ENCODE data around the gene KCTD1. TPM values are rescaled to one million over a fixed set of nuclear protein-coding genes. Genes with fewer than 3 reads are reported as not detected.

KCTD1 gene
- total and polyA plus RNA-seq, 2 donors (not counting 1 experiment from before 2014, with no cell fraction given), result 2.3 to 5.0 TPM

DNA sequence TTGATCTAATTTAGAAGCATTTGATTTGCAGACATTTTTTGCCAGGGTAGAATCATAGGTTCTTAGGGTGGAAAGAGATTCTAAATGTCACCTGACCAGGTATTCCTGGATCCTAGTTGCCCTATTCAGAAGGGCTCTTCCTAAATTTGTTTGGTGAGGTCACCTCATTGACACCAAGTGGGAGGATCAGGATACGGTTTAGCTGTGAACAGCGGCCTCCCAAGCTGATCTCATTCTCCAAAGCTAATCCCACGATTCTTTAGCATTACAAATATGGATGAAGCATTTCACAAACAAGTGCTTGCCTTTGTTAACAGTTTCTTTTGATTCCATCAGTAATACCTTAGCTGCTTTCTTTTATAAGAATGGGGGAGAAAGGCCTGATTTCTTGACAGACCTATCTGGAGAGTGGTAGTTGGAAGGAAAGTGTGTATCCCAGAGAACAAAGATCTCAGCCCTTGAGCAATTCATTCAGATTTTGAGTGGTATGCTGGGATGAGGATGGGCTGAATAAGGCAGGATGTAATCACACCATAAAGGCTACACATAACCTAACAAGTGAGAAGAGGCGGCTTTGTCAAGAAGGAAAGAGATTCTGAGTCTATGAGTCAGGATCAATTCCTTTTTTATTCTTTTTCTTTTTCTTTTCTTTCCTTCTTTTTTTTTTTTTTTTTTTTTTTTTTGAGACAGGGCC, 16.6 kb downstream of the KCTD1 start:
- H3K9me3 Mint-ChIP-seq (ENCODE audit: insufficient read depth), result no peaks in the 10 kb centered on the region
- H4K20me1 ChIP-seq (ENCODE audit: control insufficient read depth, insufficient read depth, low read length, poor library complexity, severe bottlenecking), result no peaks in the 10 kb centered on the region
- H3K27me3 Mint-ChIP-seq, result no peaks in the 10 kb centered on the region
- CTCF ChIA-PET, result interaction anchor here (0.7 kb wide), 1 partner anchor 17 kb away, joined by 3 read pairs; no protein-coding TSS in a partner anchor
- WGBS (ENCODE audit: insufficient coverage), result 64% methylated on average over 2 of the region's 4 CpGs
- no peaks in the 10 kb centered on the region for H3K4me1 ChIP-seq (ENCODE audit: control insufficient read depth in 2 of 2, insufficient read depth in 2 of 2, low read length in 2 of 2)
- no peak overlapping the region for H3K4me3 ChIP-seq (ENCODE audit: control extremely low read depth in 1 of 5, extremely low read depth in 1 of 5, insufficient read depth in 1 of 5, low read depth in 2 of 5, low read length in 4 of 5)
- no peak overlapping the region for H3K9ac ChIP-seq (ENCODE audit: low read length)
- H2AFZ ChIP-seq (ENCODE audit: insufficient read depth, low read depth, low read length, poor library complexity, severe bottlenecking), result no peak overlapping the region
- H3K27ac ChIP-seq (ENCODE audit: low read length in 2 of 2), result no peak overlapping the region
- H3K4me2 ChIP-seq (replicated peaks; ENCODE audit: low read depth, low read length, poor library complexity, severe bottlenecking), result no peak overlapping the region
- H3K79me2 ChIP-seq (ENCODE audit: control insufficient read depth, insufficient read depth, low read length), result no peaks in the 10 kb centered on the region
- H3K9me3 ChIP-seq (ENCODE audit: control extremely low read depth in 1 of 3, control insufficient read depth in 2 of 3, insufficient read depth in 1 of 3, low read length in 2 of 3), result no peaks in the 10 kb centered on the region
- POLR2A ChIA-PET, result no interaction called here
- intact Hi-C loops (cut with micrococcal nuclease), result no loop called here
- H3K4me1 Mint-ChIP-seq, result no peaks in the 10 kb centered on the region
- H3K4me3 Mint-ChIP-seq, result no peak overlapping the region
- no peak overlapping the region for H3K27ac Mint-ChIP-seq
- DNase-seq (no peak), ATAC-seq (ENCODE audit: low read depth) (no peak)
- TF ChIP-seq, protein P1, sequence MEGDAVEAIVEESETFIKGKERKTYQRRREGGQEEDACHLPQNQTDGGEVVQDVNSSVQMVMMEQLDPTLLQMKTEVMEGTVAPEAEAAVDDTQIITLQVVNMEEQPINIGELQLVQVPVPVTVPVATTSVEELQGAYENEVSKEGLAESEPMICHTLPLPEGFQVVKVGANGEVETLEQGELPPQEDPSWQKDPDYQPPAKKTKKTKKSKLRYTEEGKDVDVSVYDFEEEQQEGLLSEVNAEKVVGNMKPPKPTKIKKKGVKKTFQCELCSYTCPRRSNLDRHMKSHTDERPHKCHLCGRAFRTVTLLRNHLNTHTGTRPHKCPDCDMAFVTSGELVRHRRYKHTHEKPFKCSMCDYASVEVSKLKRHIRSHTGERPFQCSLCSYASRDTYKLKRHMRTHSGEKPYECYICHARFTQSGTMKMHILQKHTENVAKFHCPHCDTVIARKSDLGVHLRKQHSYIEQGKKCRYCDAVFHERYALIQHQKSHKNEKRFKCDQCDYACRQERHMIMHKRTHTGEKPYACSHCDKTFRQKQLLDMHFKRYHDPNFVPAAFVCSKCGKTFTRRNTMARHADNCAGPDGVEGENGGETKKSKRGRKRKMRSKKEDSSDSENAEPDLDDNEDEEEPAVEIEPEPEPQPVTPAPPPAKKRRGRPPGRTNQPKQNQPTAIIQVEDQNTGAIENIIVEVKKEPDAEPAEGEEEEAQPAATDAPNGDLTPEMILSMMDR (IDR thresholded peaks at IDR 0.05), result no peak
- no peak for TF ChIP-seq EZH2 (IDR thresholded peaks at IDR 0.05; ENCODE audit: borderline replicate concordance, insufficient read depth, low read depth, low read length, poor library complexity, severe bottlenecking)
- H3K36me3 ChIP-seq (replicated peaks in 1 of 2; ENCODE audit: control extremely low read depth in 1 of 2, control insufficient read depth in 1 of 2, extremely low read depth in 1 of 2, insufficient read depth in 2 of 2, low read length in 1 of 2), result no peaks in the 10 kb centered on the region
- no peaks in the 10 kb centered on the region for H3K27me3 ChIP-seq (replicated peaks in 1 of 4; ENCODE audit: control extremely low read depth in 1 of 4, control insufficient read depth in 3 of 4, insufficient read depth in 4 of 4, low read length in 3 of 4)

- Histone ChIP-seq H3K4me3 (ENCODE audit: control extremely low read depth in 1 of 5, extremely low read depth in 1 of 5, insufficient read depth in 1 of 5, low read depth in 2 of 5, low read length in 4 of 5) (no peak overlapping the region), H3K4me1 (ENCODE audit: control insufficient read depth in 2 of 2, insufficient read depth in 2 of 2, low read length in 2 of 2) (no peaks in the 10 kb centered on the region), H3K79me2 (ENCODE audit: control insufficient read depth, insufficient read depth, low read length) (no peaks in the 10 kb centered on the region), H3K27me3 (replicated peaks in 1 of 4; ENCODE audit: control extremely low read depth in 1 of 4, control insufficient read depth in 3 of 4, insufficient read depth in 4 of 4, low read length in 3 of 4) (no peaks in the 10 kb centered on the region), H3K27ac (ENCODE audit: low read length in 2 of 2) (no peak overlapping the region), H3K4me2 (replicated peaks; ENCODE audit: low read depth, low read length, poor library complexity, severe bottlenecking) (no peak overlapping the region), H3K9ac (ENCODE audit: low read length) (no peak overlapping the region), H2AFZ (ENCODE audit: insufficient read depth, low read depth, low read length, poor library complexity, severe bottlenecking) (no peak overlapping the region), H3K36me3 (replicated peaks in 1 of 2; ENCODE audit: control extremely low read depth in 1 of 2, control insufficient read depth in 1 of 2, extremely low read depth in 1 of 2, insufficient read depth in 2 of 2, low read length in 1 of 2) (no peaks in the 10 kb centered on the region), H3K9me3 (ENCODE audit: control extremely low read depth in 1 of 3, control insufficient read depth in 2 of 3, insufficient read depth in 1 of 3, low read length in 2 of 3) (no peaks in the 10 kb centered on the region), H4K20me1 (ENCODE audit: control insufficient read depth, insufficient read depth, low read length, poor library complexity, severe bottlenecking) (no peaks in the 10 kb centered on the region)
- TF ChIP-seq, protein P1 (IDR thresholded peaks at IDR 0.05), result no peak
- no peak for TF ChIP-seq EZH2 (IDR thresholded peaks at IDR 0.05; ENCODE audit: borderline replicate concordance, insufficient read depth, low read depth, low read length, poor library complexity, severe bottlenecking)
- Mint-ChIP-seq H3K27me3 (no peaks in the 10 kb centered on the region), H3K9me3 (ENCODE audit: insufficient read depth) (no peaks in the 10 kb centered on the region), H3K4me3 (no peak overlapping the region), H3K4me1 (no peaks in the 10 kb centered on the region), H3K27ac (no peak overlapping the region)
- intact Hi-C loops (cut with micrococcal nuclease), result no loop called here
- ATAC-seq (ENCODE audit: low read depth) (no peak), DNase-seq (no peak)
- ChIA-PET POLR2A (no interaction called here), CTCF (interaction anchor here (0.7 kb wide), 1 partner anchor 437 kb away, joined by 3 read pairs; no protein-coding TSS in a partner anchor)
- 90% methylated on average over 2 of the region's 2 CpGs for WGBS (ENCODE audit: insufficient coverage)
Measured at GRCh38 chr18:26526966-26527234, 21.5 kb downstream of the KCTD1 start.

All from B cell (primary cell).